ENCODE results near the gene S100A2.
"Not testable (repeated sequence)": the region's sequence is repeated elsewhere in the genome, so short reads cannot be mapped to it uniquely, and the experiment has no call there.

Gene S100A2

DNA sequence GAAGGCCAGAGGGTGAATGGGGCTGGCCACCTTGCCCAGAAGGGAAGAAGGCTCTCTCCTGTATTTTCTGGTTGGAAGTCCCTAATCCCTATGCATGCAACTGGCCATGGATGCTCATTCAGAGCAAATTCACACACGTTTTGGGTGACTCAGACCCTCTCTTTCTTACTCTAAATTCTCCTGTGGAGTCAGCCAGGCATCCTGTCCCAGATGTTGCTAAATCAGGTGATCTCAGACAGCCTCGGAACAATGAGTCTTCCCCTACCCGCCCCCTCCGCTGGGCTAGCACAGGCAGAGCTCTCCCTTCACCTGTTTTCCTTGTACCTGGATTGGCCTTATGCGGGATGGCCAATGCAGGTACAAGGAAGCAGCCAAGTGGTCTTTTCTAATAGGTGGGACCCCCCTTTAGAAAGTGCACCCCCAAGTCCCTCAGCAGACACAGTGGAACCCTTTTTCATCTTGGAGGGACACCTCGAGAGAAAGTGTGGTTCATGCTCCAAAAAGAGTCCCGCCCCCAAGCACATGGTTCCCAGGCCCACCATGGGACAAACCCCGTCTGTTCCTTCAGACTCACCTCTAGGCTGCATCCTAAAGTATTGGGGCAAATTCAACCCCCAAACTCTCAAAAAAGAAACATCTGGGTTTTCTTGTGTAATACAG lies 38.5 kb downstream of the S100A2 start:
- Histone ChIP-seq H3K4me3 (ENCODE audit: extremely low read depth, insufficient read depth, low read length, poor library complexity, severe bottlenecking) (no peak overlapping the region), H3K27ac (ENCODE audit: low read depth, low read length, severe bottlenecking) (no peak overlapping the region), H3K4me1 (ENCODE audit: control insufficient read depth, insufficient read depth, low read length, poor library complexity, severe bottlenecking) (peaks cover 9% of the 10 kb centered on the region), H3K36me3 (ENCODE audit: control insufficient read depth, insufficient read depth, low read length) (no peaks in the 10 kb centered on the region), H3K9me3 (ENCODE audit: control insufficient read depth, low read length) (no peaks in the 10 kb centered on the region)
- WGBS, 2 experiments (ENCODE audit: insufficient coverage in 2 of 2): 79 to 82% methylated on average over 8 of the region's 8 CpGs

DNA sequence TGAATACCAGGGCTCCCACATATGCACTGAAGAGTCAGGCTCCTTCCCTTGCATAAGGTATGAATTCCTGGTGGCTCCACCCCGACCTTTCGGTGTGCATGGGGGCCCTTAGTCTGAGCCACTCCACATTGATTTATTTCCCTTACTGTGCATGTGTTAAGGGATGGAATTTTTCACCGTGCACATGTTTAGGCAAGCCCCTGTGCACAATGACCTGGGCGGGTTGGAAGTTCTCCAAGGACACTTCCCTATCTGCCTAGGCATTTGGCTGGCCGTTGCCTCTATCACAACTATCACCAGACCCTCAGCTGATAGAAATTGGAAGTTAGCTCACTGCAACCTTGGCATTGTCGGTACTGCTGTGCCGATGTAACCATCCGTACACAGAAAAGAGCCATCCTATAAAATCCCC lies 39.5 kb downstream of the S100A2 start:
- 92 to 98% methylated on average over 4 to 5 of the region's 8 CpGs for WGBS, 2 experiments (ENCODE audit: insufficient coverage in 2 of 2)
- H3K36me3 ChIP-seq (ENCODE audit: control insufficient read depth, insufficient read depth, low read length): no peaks in the 10 kb centered on the region
- H3K27ac ChIP-seq (ENCODE audit: low read depth, low read length, severe bottlenecking): no peak overlapping the region
- no peak overlapping the region for H3K4me3 ChIP-seq (ENCODE audit: extremely low read depth, insufficient read depth, low read length, poor library complexity, severe bottlenecking)
- peaks cover 6% of the 10 kb centered on the region for H3K4me1 ChIP-seq (ENCODE audit: control insufficient read depth, insufficient read depth, low read length, poor library complexity, severe bottlenecking)
- H3K9me3 ChIP-seq (ENCODE audit: control insufficient read depth, low read length): no peaks in the 10 kb centered on the region

DNA sequence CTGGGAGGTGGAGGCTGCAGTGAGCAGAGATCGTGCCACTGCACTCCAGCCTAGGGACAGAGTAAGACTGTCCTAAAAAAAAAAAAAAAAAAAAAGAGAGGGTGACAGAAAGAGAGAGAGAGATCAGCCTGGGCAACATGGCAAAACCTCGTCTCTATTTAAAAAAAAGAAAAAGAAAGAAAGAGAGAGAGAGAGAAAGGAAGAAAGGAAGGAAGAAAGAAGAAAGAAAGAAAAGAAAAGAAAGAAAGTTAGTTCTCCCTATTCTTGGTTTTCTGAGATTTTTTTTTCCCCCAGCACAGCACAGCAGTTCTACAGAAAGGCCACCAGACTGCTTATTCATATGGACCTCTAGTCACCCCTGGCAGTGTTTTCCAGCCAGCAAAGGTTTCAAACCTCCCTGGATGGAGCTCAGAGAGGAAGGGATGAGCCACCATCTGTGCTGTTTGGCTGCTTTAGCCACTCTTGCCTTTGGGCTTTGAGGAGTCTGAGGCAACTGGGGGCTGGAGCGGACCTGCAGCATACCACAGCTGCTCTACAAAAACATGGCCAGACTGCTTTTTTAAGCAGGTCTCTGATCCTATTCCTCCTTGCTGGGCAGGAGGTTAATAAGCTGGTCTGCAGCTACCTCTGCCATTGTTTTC lies 40.4 kb downstream of the S100A2 start:
- H3K4me3 ChIP-seq (ENCODE audit: extremely low read depth, insufficient read depth, low read length, poor library complexity, severe bottlenecking): no peak overlapping the region
- WGBS, 2 experiments (ENCODE audit: insufficient coverage in 2 of 2): 50 to 67% methylated on average over 2 to 3 of the region's 3 CpGs
- no peak overlapping the region for H3K27ac ChIP-seq (ENCODE audit: low read depth, low read length, severe bottlenecking)
- peaks cover 6% of the 10 kb centered on the region for H3K4me1 ChIP-seq (ENCODE audit: control insufficient read depth, insufficient read depth, low read length, poor library complexity, severe bottlenecking)
- H3K9me3 ChIP-seq (ENCODE audit: control insufficient read depth, low read length): no peaks in the 10 kb centered on the region
- no peaks in the 10 kb centered on the region for H3K36me3 ChIP-seq (ENCODE audit: control insufficient read depth, insufficient read depth, low read length)

DNA sequence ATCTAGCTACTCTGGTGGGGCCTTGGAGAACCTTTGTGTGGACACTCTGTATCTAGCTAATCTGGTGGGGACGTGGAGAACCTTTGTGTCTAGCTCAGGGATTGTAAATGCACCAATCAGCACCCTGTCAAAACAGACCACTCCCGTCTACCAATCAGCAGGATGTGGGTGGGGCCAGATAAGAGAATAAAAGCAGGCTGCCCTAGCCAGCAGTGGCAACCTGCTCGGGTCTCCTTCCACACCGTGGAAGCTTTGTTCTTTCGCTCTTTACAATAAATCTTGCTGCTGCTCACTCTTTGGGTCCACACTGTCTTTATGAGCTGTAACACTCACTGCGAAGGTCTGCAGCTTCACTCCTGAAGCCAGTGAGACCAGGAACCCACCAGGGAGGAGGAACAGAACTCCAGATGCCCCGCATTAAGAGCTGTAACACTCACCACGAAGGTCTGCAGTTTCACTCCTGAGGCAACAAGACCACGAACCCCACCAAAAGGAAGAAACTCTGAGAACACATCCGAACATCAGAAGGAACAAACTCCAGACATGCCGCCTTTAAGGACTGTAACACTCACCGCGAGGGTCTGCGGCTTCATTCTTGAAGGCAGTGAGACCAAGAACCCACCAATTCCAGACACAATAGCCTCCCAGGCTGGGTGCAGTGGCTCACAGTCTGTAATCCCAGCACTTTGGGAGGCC lies 43.1 kb downstream of the S100A2 start:
- H3K27ac ChIP-seq (ENCODE audit: low read depth, low read length, severe bottlenecking); H3K36me3 ChIP-seq (ENCODE audit: control insufficient read depth, insufficient read depth, low read length); H3K4me3 ChIP-seq (ENCODE audit: extremely low read depth, insufficient read depth, low read length, poor library complexity, severe bottlenecking); H3K4me1 ChIP-seq (ENCODE audit: control insufficient read depth, insufficient read depth, low read length, poor library complexity, severe bottlenecking); H3K9me3 ChIP-seq (ENCODE audit: control insufficient read depth, low read length): not testable (repeated sequence)
- 88 to 90% methylated on average over 12 of the region's 14 CpGs for WGBS, 2 experiments (ENCODE audit: insufficient coverage in 2 of 2)

DNA sequence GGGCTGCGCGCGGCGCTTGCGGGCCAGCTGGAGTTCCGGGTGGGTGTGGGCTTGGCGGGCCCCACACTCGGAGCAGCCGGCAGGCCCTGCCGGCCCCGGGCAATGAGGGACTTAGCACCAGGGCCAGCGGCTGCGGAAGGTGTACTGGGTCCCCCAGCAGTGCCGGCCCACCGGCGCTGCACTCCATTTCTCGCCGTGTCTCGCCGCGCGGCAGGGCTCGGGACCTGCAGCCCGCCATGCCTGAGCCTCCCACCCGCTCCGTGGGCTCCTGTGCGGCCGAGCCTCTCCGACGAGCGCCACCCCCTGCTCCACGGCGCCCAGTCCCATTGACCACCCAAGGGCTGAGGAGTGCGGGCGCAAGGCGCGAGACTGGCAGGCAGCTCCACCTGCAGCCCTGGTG lies 43.8 kb downstream of the S100A2 start:
- H3K27ac ChIP-seq (ENCODE audit: low read depth, low read length, severe bottlenecking): not testable (repeated sequence)

DNA sequence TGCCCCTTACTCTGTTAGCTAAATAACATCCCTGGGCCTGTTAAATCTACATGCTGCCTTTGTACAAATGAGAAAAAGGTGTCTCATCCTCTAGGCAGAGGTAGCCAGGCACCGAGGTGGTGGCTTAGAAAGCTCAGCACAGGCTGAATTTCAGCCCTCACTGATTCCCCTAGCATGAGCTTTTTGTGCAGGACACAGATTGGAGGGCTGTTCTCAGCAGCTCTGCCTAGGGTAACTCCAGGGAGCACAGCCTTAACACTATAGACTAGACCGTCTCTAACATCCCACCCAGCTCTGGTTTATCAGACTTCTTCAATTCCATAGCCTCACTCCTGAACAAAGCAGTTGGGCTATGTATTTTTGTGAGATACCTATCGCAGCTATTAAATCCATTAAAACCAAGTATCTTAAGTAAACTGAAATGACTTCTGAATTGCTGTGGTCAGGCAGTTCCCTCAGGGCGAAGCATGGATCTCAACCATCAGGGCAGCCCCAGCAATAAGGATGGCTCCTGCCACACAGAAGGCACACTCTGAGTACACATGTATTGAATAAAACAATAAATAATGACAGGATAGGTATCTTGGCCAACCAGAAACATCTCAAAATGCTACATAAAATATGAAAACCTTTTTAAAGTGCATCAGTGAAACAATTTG lies 44.7 kb downstream of the S100A2 start:
- 78 to 92% methylated on average over 1 to 2 of the region's 4 CpGs for WGBS, 2 experiments (ENCODE audit: insufficient coverage in 2 of 2)
- no peak overlapping the region for H3K27ac ChIP-seq (ENCODE audit: low read depth, low read length, severe bottlenecking)
- peaks cover 1% of the 10 kb centered on the region for H3K4me1 ChIP-seq (ENCODE audit: control insufficient read depth, insufficient read depth, low read length, poor library complexity, severe bottlenecking)
- no peaks in the 10 kb centered on the region for H3K9me3 ChIP-seq (ENCODE audit: control insufficient read depth, low read length)
- no peaks in the 10 kb centered on the region for H3K36me3 ChIP-seq (ENCODE audit: control insufficient read depth, insufficient read depth, low read length)
- no peak overlapping the region for H3K4me3 ChIP-seq (ENCODE audit: extremely low read depth, insufficient read depth, low read length, poor library complexity, severe bottlenecking)

More for the DNA sequence above, 43.8 kb downstream of the S100A2 start:
- H3K36me3 ChIP-seq (ENCODE audit: control insufficient read depth, insufficient read depth, low read length); H3K9me3 ChIP-seq (ENCODE audit: control insufficient read depth, low read length); H3K4me1 ChIP-seq (ENCODE audit: control insufficient read depth, insufficient read depth, low read length, poor library complexity, severe bottlenecking); H3K4me3 ChIP-seq (ENCODE audit: extremely low read depth, insufficient read depth, low read length, poor library complexity, severe bottlenecking): not testable (repeated sequence)
- WGBS, 2 experiments (ENCODE audit: insufficient coverage in 2 of 2): 97 to 98% methylated on average over 31 to 33 of the region's 37 CpGs

DNA sequence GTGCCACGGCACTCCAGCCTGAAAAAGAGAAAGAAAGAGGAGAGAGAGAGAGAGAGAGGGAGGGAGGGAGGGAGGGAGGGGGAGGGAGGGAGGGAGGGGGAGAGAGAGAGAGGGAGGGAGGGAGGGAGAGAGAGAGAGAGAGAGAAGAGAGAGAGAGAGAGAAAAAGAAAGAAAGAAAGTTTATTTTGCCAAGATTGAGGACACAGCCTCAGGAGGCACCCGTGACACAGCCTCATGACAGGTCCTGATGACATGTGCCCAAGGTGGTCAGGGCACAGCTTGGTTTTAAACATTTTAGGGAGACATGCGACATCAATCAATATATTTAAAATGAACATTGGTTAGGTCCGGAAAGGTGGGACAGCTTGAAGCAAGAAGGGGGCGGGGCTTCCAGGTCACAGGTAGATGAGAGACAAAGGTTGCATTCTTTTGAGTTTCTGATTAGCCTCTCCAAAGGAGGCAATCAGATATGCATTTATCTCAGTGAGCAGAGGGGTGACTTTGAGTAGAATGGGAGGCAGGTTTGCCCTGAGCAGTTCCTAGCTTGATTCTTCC lies 45.4 kb downstream of the S100A2 start:
- H3K27ac ChIP-seq (ENCODE audit: low read depth, low read length, severe bottlenecking); H3K9me3 ChIP-seq (ENCODE audit: control insufficient read depth, low read length); H3K4me1 ChIP-seq (ENCODE audit: control insufficient read depth, insufficient read depth, low read length, poor library complexity, severe bottlenecking); H3K36me3 ChIP-seq (ENCODE audit: control insufficient read depth, insufficient read depth, low read length); H3K4me3 ChIP-seq (ENCODE audit: extremely low read depth, insufficient read depth, low read length, poor library complexity, severe bottlenecking): not testable (repeated sequence)
- 74 to 87% methylated on average over 3 of the region's 5 CpGs for WGBS, 2 experiments (ENCODE audit: insufficient coverage in 2 of 2)

DNA sequence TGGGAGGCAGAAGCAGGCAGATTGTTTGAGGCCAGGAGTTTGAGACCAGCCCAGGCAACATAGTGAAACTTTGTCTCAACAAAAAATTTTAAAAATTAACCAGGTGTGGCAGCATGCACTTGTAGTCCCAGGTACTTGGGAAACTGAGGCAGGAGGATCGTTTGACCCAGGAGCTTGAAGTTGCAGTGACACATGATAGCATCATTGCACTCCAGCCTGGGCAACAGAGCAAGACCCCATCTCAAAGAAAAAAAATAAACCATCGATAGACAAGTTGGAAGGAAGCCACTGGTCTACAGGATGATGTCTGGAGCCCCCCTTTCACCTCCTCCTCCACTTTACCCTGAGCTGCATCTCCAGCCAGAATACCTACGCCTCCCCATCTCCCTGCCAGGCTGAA lies 46.4 kb downstream of the S100A2 start:
- Histone ChIP-seq H3K9me3 (ENCODE audit: control insufficient read depth, low read length) (no peaks in the 10 kb centered on the region), H3K27ac (ENCODE audit: low read depth, low read length, severe bottlenecking) (no peak overlapping the region), H3K36me3 (ENCODE audit: control insufficient read depth, insufficient read depth, low read length) (no peaks in the 10 kb centered on the region), H3K4me3 (ENCODE audit: extremely low read depth, insufficient read depth, low read length, poor library complexity, severe bottlenecking) (no peak overlapping the region), H3K4me1 (ENCODE audit: control insufficient read depth, insufficient read depth, low read length, poor library complexity, severe bottlenecking) (no peaks in the 10 kb centered on the region)
- WGBS, 2 experiments (ENCODE audit: insufficient coverage in 2 of 2): 95 to 100% methylated on average over 2 of the region's 3 CpGs

DNA sequence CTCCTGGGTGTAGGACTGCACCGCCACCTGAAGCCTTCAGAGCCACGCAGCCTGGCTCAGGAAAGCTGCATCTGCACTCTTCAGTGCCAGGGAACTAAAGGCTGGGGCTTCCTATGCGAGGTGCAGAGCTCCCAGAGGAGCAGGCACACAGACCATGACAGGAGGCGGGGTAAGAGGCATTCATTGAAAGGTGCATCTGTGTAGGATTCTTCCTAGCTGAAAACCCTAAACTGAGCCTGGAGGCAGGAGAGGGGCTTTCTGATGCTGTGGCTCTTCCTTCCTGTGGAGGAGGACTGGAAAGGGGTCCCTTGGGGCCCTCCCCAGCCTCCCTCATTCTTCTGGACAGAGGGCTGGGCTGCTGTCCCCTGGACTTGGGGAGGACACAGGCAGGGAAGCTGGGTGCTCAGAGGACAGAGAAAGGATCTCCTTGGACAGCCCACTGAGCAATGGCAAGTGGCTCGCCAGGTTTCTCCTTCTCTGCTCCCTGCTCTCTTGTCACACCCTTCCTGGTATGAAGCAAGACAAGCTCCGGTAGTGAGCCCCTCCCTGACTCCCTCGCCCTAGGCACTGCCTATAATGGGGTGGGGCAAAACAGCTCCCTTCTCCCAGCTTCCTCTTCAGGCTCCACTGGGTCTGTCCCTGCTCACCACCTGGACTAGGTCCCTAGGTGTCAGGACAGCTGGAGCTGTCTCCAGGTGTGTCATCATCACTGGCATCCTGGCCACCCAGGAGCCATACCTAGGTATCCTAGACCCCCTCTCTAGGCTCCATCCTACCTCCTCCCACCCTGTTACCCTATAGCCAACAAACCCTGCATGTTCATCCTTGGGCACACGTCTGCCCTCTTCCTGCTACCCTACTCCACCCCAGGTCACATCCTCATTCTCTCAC lies 49.9 kb downstream of the S100A2 start:
- Histone ChIP-seq H3K9me3 (ENCODE audit: control insufficient read depth, low read length) (no peaks in the 10 kb centered on the region), H3K36me3 (ENCODE audit: control insufficient read depth, insufficient read depth, low read length) (no peaks in the 10 kb centered on the region)
- WGBS, 2 experiments (ENCODE audit: insufficient coverage in 2 of 2): 60 to 83% methylated on average over 7 to 8 of the region's 8 CpGs

DNA sequence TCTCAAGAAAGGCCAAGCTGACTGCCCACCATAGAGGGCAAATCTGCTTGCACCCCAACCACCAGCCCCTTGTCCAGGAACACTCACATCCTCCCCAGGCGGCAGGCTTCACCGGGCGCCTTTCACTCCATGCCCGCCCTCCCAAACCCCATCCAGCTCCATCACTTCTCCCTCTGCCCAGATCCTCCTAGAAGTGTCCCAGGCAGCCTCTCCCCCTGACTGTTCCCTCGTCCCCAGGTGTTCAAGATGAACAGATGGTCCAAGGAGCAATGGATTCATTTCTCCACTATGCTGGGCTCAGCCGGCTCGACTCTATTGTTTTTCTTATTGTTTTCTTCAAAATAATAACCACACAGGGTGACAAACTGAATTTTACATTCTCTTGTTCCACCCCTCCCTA lies 52.0 kb downstream of the S100A2 start:
- no peaks in the 10 kb centered on the region for H3K4me1 ChIP-seq (ENCODE audit: control insufficient read depth, insufficient read depth, low read length, poor library complexity, severe bottlenecking)
- H3K4me3 ChIP-seq (ENCODE audit: extremely low read depth, insufficient read depth, low read length, poor library complexity, severe bottlenecking): no peak overlapping the region
- 92 to 97% methylated on average over 3 to 7 of the region's 7 CpGs for WGBS, 2 experiments (ENCODE audit: insufficient coverage in 2 of 2)
- H3K36me3 ChIP-seq (ENCODE audit: control insufficient read depth, insufficient read depth, low read length): no peaks in the 10 kb centered on the region
- H3K27ac ChIP-seq (ENCODE audit: low read depth, low read length, severe bottlenecking): no peak overlapping the region
- H3K9me3 ChIP-seq (ENCODE audit: control insufficient read depth, low read length): no peaks in the 10 kb centered on the region

More for the DNA sequence above, 49.9 kb downstream of the S100A2 start:
- no peak overlapping the region for H3K4me3 ChIP-seq (ENCODE audit: extremely low read depth, insufficient read depth, low read length, poor library complexity, severe bottlenecking)
- H3K4me1 ChIP-seq (ENCODE audit: control insufficient read depth, insufficient read depth, low read length, poor library complexity, severe bottlenecking): no peaks in the 10 kb centered on the region
- no peak overlapping the region for H3K27ac ChIP-seq (ENCODE audit: low read depth, low read length, severe bottlenecking)
